OCI-LY1 (cell line): ENCODE results near the gene SERINC3.
A peak's percentile ranks its signal among the peaks of the same experiment; 100 is the strongest.

Experiments
- H2AFZ ChIP-seq: fragments of 200-600 bp; sonication (generic), shearing (Covaris generic); 2 replicates; pipeline ENCODE4 v1.6.0; 2014; ENCODE audit warnings: antibody characterized with exemption, mild to moderate bottlenecking, low read length
- H3F3A ChIP-seq: fragments of 200-600 bp; sonication (generic), shearing (Covaris generic); 2 replicates; pipeline ENCODE4 v1.6.0; 2014; ENCODE audit warnings: mild to moderate bottlenecking, antibody characterized with exemption, low read length, moderate library complexity; ENCODE audit not compliant: insufficient read depth
- H3K27ac ChIP-seq: fragments of 200-600 bp; sonication (generic); 2 replicates; pipeline ENCODE4 v1.5.1; 2014; ENCODE audit warnings: low read length, mixed run types, mild to moderate bottlenecking, low read depth; ENCODE audit not compliant: poor library complexity, severe bottlenecking
- H3K27me3 ChIP-seq: fragments of 200-600 bp; sonication (generic); 2 replicates; pipeline ENCODE4 v1.6.0; 2014; ENCODE audit warnings: antibody characterized with exemption, mild to moderate bottlenecking, low read length, moderate library complexity; ENCODE audit not compliant: insufficient read depth
- H3K36me3 ChIP-seq: fragments of 200-600 bp; sonication (generic); 2 replicates; pipeline ENCODE4 v1.6.1; 2014; ENCODE audit warnings: mild to moderate bottlenecking, antibody characterized with exemption, low read length, moderate library complexity, mixed read lengths; ENCODE audit not compliant: insufficient read depth
- H3K4me1 ChIP-seq: fragments of 200-600 bp; sonication (generic); 2 replicates; pipeline ENCODE4 v1.5.1; 2014; ENCODE audit warnings: mild to moderate bottlenecking, low read length, moderate library complexity; ENCODE audit not compliant: insufficient read depth, severe bottlenecking
- H3K4me2 ChIP-seq: fragments of 200-600 bp; sonication (generic), shearing (Covaris generic); 2 replicates; pipeline ENCODE4 v1.6.1; 2014; ENCODE audit warnings: low read length
- H3K4me3 ChIP-seq: fragments of 200-600 bp; sonication (generic); 2 replicates; pipeline ENCODE4 v1.5.1; 2014; ENCODE audit warnings: low read length, low read depth, mild to moderate bottlenecking, mixed read lengths; ENCODE audit not compliant: poor library complexity, severe bottlenecking
- H3K79me2 ChIP-seq: fragments of 200-600 bp; shearing (Covaris generic); 2 replicates; pipeline ENCODE4 v1.6.1; 2016; ENCODE audit warnings: mixed run types, low read length, mixed read lengths; ENCODE audit not compliant: insufficient read depth
- H3K9ac ChIP-seq: fragments of 200-600 bp; sonication (generic), shearing (Covaris generic); 2 replicates; pipeline ENCODE4 v1.6.1; 2014; ENCODE audit warnings: mild to moderate bottlenecking, low read length, mixed read lengths
- H3K9me2 ChIP-seq: fragments of 200-600 bp; sonication (generic), shearing (Covaris generic); 2 replicates; pipeline ENCODE4 v1.6.1; 2014; ENCODE audit warnings: low read depth, mild to moderate bottlenecking, low read length, mixed read lengths
- H3K9me3 ChIP-seq: fragments of 200-600 bp; shearing (Covaris generic); 2 replicates; pipeline ENCODE4 v1.6.1; 2014; ENCODE audit warnings: low read length, mixed read lengths
- H4K20me1 ChIP-seq: fragments of 200-600 bp; sonication (generic), shearing (Covaris generic); 2 replicates; pipeline ENCODE4 v1.6.0; 2016; ENCODE audit warnings: mild to moderate bottlenecking, low read length; ENCODE audit not compliant: insufficient read depth
- CTCF ChIP-seq: fragments of 200-600 bp; sonication (generic), shearing (Covaris generic); IDR thresholded peaks from 2 replicates; pipeline ENCODE4 v1.5.1; 2017; ENCODE audit warnings: mild to moderate bottlenecking, antibody characterized with exemption, low read length, moderate library complexity, mixed read lengths
- EZH2 ChIP-seq: fragments of 200-600 bp; sonication (generic), shearing (Covaris generic); IDR thresholded peaks from 2 replicates; pipeline ENCODE4 v1.8.0; 2017; ENCODE audit warnings: borderline replicate concordance, mixed run types, mild to moderate bottlenecking, antibody characterized with exemption, low read length, moderate library complexity, mixed read lengths

SERINC3 gene

GRCh38 chr20:44532981-44533331 lies 11.1 kb upstream of the SERINC3 start:
- Histone ChIP-seq H3K9me2 (no peaks in the 10 kb centered on the region), H3K27me3 (no peaks in the 10 kb centered on the region; the same call in 1 of the 2 replicates), H3K9ac (no peak overlapping the region), H3K9me3 (no peaks in the 10 kb centered on the region), H3F3A (0 out of 2 replicates have a peak, but pooled peaks cover 4% of the 10 kb centered on the region), H3K27ac (no peak overlapping the region), H3K4me1 (peaks cover 17% of the 10 kb centered on the region), H3K4me3 (no peak overlapping the region), H4K20me1 (no peaks in the 10 kb centered on the region), H2AFZ (no peak overlapping the region), H3K79me2 (no peaks in the 10 kb centered on the region), H3K4me2 (no peak overlapping the region), H3K36me3 (no peaks in the 10 kb centered on the region)
- TF ChIP-seq CTCF, result no peak
- no peak for TF ChIP-seq EZH2

- Histone ChIP-seq H3K79me2 (no peaks in the 10 kb centered on the region), H3F3A (0 out of 2 replicates have a peak, but pooled peaks cover 4% of the 10 kb centered on the region), H3K36me3 (no peaks in the 10 kb centered on the region), H2AFZ (0 out of 2 replicates have a peak overlapping the region, but pooled peaks have one; percentile 30), H3K9me2 (no peaks in the 10 kb centered on the region), H3K4me3 (peak overlapping the region; percentile 68), H3K27ac (no peak overlapping the region), H4K20me1 (no peaks in the 10 kb centered on the region), H3K27me3 (no peaks in the 10 kb centered on the region; the same call in 1 of the 2 replicates), H3K4me1 (peaks cover 17% of the 10 kb centered on the region), H3K9me3 (no peaks in the 10 kb centered on the region), H3K9ac (peak overlapping the region; percentile 68), H3K4me2 (peak overlapping the region; percentile 90)
- no peak for TF ChIP-seq EZH2
- TF ChIP-seq CTCF, result no peak
Observed at GRCh38 chr20:44532259-44532980, 10.6 kb upstream of the SERINC3 start.

- Histone ChIP-seq H3K36me3 (no peaks in the 10 kb centered on the region), H2AFZ (no peak overlapping the region), H3K9ac (no peak overlapping the region), H3K4me3 (no peak overlapping the region), H4K20me1 (no peaks in the 10 kb centered on the region), H3K79me2 (no peaks in the 10 kb centered on the region), H3F3A (no peaks in the 10 kb centered on the region), H3K9me2 (no peaks in the 10 kb centered on the region), H3K27ac (no peak overlapping the region), H3K4me2 (no peak overlapping the region), H3K9me3 (no peaks in the 10 kb centered on the region), H3K4me1 (peaks cover 17% of the 10 kb centered on the region), H3K27me3 (no peaks in the 10 kb centered on the region; the same call in 1 of the 2 replicates)
- no peak for TF ChIP-seq EZH2
- no peak for TF ChIP-seq CTCF
Observed at GRCh38 chr20:44528309-44528708, 6.4 kb upstream of the SERINC3 start.
